Fibroblast of skin of scalp (primary cell): ENCODE data around the gene OSBPL3.
"Not testable (repeated sequence)": the region's sequence is repeated elsewhere in the genome, so short reads cannot be mapped to it uniquely, and the experiment has no call there.

ENCODE experiments used
- DNase-seq: peaks from one replicate; pipeline ENCODE4 v3.0.0-alpha.2; 2013

The OSBPL3 gene

DNA sequence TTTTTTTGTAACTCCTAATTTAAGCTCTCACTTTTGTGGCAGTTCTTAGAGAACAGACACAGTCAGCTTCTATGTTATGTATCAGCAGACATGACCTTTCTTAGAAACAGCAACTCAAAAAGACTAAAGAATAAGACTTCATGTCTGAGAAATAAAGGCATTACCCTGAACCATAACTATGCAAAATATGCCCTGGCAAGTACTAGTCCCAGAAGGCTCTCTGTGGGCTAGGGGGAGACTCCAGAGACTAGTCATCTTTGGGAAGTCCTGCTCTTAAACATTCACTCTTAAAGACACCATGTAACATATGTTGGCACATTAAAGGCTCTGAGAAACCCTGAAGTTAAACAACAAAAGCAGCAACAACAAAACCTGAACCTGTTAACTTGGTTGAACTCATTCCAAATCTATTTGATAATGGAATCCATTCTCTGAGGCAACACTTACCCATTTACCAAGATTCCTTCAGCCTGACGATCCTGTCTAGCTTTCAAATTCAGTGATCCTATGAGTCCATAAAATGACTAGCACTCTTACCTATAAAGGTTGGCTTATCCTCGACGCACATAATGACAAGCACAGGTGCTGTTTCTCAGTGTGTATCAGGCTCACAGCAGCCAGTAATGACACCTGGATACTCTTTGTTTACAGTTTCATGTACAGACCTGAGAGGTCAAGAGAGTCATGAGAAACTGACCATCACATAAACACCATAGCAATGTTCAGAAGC lies 62.3 kb downstream of the OSBPL3 start:
- DNase-seq: peak; percentile 93

DNA sequence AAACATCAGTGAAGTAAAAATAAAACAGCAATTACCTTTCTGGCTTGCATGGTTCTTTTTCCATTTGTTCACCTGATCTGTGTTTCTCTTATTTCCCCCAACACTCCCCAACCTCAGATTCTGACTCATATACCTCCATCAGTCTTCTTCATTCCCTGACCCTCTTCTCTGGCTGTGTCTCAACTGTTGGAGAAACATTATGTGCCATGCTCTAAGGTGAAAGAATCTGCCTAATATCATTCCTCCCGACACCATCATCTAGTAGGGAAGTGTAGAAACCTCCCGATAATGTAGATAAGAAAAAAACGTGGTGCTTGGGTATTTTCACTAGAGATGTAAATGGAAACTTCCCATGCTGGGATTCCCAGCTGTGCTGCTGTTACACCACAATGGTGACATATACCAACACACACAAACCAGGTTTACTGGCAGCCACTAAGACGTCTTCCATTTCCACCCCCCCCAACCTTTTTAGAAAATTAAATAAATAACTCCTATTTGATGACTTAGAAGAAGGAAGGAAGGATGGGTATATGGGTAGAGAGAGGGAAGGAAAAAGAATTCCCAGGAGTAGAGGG lies 63.4 kb downstream of the OSBPL3 start:
- DNase-seq: no peak

DNA sequence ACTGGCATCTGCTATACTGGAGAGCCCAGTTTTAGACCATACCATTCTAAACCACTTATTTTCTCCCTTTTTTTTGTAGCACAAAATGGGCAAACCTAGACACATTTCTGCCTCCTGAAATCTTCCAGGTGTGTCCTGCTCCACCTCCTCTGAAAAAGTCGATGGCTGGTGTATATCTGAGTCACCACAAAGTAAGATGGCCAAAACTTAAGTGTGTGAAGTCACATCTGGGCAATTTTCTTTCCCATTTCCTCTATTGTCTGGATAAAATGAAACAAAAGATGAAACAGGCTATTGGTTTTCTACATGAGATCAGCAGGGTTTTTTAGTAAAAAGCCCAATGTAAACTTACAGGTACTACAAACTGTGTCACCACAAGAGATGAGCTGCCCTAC lies 65.5 kb downstream of the OSBPL3 start:
- no peak for DNase-seq

DNA sequence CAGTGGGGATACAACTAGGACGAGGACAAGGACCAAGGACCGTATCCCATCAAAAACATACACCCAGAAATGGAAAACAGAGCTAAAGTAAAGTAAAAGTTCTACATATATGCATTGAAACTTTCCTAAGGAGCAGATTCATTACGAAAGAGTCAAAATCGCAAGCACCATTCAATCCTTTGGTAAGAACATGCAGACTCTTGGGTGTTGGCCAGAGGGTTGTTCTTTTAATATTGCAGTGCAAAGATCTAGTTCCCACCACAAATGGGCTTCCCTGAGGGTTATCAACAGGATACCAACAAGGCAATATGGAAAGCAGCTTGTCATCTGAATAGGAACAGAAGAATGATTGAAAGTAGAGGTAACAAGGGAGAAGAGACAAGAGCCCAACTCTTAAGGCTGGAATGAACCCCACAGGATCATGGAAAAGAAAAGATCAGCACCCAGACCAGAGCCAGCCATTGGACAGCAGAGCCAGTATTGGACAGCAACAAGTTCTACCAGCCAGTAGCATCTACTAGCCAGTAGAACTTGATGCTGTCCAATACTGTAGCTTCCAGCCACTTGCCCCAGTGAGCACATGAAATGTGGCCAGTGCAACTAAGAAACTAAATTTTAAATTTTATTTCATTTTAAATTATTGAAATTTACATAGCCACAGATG lies 66.0 kb downstream of the OSBPL3 start:
- no peak for DNase-seq

DNA sequence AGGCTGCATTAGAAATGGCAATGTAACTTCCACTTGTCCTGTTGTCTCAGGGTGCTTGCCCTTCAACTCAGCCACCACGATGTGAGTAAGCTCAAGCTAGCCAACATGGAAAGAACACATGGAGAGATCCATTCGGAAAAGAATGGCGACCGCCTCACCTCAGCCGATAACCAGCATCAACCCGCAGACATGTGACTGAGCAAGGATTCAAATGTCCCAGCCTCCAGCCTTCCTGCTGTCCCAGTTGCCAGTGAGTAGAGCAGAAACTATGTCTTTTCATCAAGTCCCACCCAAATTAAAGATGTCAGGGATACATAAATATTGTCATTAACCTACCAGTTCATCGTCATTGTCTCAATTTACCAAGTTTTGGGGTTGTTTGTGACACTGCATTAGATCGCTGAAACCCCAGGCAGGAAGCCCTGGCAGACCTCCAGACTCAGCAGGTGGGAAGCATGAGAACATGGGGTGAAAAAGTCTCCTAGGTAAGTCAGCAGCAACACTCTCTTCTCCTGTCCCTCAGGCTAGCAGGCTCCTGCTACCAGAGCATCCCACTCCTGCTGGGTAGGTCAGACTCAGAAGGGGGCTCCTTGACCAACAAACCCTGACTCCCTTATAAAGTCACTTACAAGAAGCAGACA lies 67.0 kb downstream of the OSBPL3 start:
- no peak for DNase-seq

DNA sequence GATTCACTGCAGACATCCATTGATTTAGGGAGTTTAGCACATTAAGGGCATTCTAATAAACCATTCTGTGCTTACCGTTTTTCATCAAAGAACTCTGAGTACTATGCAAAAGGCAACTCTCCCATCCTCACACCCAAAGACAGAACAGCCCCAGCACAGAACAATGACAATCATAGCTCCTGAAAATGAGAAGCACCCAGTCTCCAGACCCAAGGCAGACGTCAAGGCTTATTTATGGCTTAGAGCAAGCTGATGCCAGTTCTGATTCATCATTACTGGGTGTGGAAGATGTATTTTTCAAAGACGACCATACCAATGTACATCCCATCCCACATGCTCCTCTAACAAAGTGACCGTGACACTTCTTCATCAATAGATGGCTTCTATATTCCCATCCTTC lies 67.6 kb downstream of the OSBPL3 start:
- DNase-seq: no peak

DNA sequence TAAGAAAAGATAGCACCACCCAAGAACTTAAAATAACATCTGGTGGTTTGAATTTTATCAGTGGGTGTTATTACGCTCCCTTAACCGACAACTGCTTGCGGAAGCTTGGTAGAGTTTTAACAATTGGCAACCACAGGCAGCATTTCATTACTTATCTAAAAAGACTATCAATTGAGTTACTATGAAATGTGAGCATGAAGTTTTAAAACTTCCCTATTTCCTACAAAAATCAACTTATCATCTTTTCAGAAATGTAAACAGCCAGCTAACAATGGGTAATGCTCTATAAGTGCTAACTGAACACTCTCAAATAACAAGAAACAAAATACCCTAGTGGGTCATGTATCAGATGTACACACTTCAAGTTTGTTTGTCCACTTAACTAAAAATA lies 68.8 kb downstream of the OSBPL3 start:
- DNase-seq: no peak

DNA sequence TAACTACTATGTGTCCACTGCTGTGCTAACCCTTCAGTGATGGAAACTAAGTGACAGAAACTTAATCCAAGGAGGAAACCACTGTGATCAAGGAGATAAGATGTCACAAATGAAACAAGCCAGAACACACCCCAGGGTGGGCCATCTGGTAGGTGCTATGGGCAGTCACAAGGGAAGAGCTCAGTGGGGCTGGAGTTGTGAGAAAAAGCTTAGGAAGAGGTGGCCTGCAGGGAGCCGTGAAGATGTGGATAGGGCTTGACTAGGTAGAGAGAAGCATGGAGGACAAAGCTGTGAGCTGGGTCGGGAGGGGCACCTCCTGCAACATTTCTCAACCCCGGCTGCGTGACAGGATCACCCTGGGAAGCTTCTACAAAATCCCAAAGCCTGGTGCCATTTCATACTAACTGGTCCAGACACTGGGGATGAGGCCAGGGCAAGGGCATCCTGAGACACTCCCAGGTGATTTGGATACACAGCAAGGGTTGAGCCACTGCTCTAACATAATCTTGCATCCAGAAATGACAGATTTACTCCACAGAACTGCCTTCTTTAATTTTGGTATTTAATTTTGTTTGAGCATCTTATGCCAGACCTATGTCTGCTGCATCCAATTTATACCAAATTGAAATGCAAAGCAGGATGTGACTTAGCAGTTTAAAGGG lies 69.3 kb downstream of the OSBPL3 start:
- no peak for DNase-seq

DNA sequence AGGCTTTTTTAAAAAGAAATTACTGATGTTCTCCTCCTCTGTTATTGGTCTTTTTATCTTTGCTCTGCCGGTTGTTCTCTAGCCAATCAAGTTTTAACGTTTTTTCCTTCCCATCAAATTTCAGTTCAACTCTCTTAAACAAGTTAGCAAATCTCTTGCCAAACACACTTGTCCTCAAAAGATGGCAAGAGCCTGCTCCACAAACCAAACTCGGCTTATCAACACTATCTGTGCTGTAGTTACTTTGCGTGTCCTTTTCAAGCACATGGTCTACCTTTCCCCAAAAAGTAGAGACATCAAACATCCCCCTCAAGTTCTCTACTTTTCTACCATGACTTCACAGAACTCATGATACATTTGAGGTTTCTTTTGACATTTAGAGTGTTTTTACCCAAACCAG lies 71.3 kb downstream of the OSBPL3 start:
- DNase-seq: no peak

DNA sequence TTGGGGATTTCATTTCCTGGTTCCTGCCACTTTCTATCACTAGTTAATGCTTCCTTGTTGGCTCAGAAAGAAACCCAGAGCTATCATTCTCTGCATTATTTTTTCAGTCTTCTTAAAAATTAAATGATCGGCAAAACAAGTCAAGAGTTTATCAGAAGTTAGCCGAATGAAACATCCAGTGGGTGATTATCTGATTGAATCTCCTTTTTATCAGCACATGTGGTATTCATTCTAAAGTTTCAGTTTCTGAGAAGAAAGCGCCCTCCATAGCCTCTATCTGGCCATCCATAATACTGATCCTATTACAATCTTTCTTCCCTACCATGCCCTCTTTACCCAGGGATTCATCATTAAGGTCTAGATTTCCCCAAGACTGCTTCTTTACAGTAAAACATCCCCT lies 71.8 kb downstream of the OSBPL3 start:
- DNase-seq: no peak

DNA sequence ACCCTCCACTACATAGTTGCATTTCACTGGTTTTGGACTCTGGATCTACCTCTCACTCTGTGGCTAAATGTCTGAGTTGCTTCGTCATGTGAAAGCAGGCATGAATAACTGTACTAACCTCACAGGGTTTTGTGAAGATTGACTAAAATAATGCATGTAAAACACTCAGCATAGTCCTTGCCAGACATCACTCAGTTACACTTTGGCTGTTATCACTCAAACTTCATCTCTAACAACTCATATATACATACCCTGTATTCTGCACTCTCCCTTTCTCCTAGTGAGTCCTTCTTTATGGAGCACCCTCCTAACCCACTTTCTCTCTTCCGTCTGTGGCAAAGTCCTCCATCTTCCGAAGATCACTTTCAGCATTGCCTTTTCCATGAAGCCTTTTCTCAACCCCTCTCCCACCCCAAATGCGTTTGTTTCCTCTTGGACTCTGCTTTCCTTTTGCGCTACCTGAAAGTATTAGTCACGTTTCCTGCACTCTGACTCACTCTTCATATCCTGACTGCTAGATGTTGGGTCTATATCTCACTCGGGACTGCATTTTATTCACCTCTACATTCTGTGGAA lies 72.6 kb downstream of the OSBPL3 start:
- DNase-seq: no peak

DNA sequence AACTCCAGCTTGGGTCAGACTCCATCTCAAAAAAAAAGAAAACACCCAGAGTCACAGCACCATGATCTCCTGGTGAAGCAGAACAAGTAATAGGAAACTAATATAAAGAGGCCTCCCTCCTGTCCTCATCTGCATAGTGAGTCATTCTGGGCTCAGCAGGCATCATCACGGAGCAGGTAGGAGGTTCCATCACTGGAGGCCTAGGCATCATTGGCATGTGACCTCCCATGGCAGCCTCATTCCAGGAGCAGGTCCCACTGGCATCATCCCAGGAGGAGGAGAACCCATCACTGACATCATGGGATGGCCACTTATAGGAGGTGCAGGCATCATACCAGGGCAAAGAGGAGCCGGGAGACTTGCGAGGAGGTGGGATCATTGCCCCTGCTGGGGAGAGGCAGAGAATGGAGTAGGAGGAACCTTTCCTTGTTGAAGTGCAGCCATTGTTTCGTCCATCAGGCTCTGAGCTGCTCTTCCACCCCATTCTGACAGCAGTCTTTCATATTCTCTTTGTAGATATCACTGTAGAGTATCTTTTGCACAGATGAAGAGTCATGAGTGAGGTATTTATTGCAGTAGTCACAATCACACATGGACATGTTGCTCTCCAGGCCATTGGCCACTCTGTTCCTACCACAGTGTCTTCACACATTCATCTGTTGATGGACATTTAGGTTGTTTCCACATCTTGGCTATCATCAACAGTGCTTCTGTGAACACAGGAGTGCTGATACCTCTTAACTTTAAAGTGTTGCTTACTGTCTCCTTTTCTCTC lies 73.8 kb downstream of the OSBPL3 start:
- no peak for DNase-seq

DNA sequence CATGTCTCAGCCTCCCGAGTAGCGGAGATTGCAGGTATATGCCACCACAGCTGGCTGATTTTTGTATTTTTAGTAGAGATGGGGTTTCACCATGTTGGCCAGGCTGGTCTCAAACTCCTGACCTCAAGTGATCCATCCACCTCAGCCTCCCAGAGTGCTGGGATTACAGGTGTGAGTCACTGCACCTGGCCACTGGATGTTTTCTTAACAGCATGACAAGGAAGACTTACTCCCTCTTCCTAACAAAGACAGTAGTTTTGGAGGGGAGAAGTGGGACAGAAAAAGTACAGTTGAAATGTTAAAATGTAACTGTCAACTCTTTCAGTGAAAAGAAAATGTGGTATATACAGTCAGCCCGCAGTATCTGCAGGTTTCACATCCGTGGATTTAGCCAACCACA lies 76.0 kb downstream of the OSBPL3 start:
- not testable (repeated sequence) for DNase-seq

DNA sequence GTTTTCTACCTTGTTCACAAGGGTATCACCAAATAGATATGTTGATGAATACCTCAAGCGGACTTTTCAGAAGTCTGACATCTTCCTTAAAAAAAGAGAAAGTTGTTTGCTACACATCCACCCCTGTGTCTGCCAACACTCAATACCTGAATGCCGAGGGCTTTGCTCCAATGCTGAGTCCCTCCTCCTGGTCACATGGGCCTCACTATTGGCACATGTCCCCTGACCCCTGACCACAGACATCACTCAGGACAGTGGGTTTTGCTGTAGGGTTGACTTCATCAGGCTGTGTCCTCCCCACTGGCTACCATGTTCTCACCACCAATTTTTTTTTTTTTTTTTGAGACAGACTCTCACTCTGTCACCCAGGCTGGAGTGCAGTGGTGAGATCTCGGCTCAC lies 76.4 kb downstream of the OSBPL3 start:
- no peak for DNase-seq

DNA sequence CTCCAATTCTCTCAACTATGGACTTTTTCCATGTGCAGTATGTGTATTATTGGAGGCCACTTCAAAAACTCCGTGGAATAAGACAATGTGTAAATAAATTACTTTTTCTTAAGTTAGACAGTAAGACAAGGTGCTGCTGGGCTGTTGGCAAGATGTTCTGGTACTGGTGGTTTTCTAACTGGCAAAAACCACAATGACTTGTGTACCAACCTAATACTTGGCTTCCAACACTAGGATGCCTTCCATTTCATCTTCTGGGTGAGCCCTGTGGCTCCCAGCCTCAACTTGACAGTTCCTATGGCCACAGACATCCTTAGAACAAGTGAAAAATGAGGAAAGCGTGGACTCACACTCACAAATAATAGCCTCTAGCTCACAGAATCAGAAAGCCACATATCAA lies 77.0 kb downstream of the OSBPL3 start:
- no peak for DNase-seq

DNA sequence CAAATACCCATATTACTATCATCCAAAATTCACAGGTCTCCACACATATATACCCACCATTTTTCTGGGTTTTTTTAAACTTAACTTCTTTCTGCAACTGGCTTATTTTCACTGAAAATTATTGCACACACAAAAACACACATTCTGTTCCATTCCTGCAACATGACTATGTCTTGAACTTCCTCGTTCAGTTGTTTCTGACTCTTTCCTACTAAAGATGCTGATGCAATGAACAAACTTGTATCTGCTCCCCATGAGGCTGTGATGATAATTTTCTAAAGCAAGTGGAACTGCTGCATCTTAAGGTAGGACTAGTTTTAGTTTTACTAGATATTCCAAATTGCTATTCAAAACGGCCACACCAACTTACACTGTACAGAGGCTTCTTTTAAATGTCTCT lies 77.7 kb downstream of the OSBPL3 start:
- peak; percentile 26 for DNase-seq

DNA sequence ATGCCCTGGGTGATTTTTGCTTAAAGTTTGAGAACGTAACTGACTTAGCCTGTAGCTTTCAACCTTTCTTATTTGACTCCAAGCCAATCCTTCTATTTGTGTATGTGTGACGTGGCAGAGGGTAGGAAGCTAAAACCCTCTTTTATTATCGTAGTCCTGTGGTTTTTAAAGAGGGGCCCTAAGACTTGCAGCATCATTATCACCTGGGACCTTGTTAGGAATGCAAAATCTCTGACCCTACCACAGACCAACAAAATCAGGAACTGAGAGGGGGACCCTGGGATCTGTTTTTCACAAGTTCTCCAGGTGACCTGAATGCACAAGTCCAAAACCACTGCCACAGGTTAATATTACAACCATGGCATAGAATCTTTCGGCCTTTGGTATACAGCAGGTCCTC lies 80.1 kb downstream of the OSBPL3 start:
- DNase-seq: no peak

DNA sequence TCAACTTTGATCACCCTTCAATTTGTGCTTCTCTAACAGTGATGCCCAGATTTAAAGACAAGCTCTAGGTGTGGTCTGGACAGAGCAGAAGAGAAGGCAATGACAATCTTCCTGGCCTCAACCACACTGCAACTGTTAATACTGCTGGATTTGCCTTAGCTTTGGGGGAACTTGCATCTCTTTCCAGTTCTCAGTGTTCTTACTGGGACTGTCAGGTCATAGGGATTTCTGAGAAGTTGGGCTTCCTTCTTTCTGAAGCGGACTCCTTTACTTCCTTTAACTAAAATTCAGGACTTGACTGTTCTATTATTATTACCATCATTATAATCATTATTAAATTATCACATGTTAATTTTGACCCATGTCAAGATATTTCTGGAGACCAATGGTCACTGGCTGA lies 80.8 kb downstream of the OSBPL3 start:
- DNase-seq: no peak

DNA sequence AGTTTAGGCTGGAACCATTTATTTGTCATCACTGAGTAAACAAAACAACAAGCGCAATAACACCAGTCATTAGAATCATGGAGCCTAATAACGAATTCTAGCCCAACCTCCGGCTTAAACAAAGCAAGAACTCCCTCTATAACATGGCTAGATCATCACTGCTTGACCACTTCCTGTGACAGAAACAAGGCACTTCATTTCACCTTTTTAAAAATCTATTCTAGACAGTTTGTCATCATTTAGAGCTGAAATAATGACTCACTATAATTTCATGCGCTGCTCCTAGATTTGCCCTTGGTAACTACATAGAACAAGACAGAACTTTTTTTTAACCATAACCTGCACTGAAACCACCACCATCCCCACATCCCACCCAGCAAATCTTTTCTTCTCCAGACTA lies 81.3 kb downstream of the OSBPL3 start:
- no peak for DNase-seq

DNA sequence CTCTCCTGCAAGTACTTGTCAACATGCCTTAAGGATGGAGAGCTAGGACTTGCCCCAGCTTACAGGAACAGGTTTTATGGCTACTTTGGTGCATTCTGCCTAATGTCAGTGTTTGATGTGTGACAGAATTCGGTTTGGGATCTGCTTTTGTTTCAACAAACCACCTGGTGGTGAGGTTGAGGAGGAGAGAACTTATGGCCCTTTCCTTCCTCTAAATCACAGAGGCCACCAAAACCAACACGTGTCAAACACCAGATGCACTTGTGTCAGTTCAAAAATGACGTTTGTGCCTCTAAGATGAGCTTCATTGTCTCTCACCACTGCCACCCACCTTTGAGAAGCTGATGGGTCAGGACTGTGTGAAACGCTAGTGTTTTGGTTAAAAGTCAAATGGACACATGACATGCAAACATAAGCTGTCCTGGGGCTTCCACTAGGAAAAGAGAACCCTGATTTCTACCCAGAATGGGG lies 83.9 kb downstream of the OSBPL3 start:
- DNase-seq: no peak

DNA sequence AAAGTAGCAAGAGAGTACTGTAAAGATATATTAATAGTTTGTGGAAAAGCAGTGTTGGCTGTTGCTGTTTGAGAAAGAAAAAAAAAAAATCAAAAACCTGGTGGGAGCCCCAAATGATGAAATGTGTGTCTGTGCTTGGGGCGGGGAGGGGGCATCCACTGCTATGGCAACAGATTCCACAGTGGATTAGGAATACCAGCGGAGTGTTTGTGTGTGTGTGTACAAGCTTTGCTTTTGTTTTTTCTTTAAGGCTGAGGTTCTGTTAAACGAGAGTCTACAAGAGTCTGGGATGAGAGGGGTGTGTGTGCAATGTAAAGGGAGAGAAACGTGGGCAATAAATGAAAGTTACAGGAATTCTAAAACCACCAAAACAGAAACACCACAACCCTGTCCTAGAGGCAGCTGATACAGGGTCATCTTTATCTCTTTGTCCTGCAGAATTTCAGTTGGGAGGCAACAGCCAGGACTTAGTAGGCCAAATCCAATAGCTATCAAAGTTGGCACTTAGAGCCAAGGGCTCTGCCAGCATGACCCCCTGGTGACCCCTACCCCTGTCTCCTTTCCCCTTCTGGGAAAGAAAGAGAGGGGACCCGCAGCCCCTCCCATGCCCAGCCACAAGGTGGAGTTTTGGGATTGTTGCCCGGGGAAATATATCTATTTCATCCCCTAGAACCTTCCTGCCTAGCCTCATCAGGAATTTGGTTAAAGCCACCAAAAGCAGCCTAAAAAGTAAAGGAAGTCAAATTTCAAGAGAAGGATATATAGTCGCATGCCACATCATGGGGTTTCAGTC lies 85.4 kb downstream of the OSBPL3 start:
- DNase-seq: no peak
